Astrocyte of the cerebellum (primary cell): ENCODE data around the gene HDAC8.

Source experiments
- DNase-seq: peaks from one replicate; pipeline ENCODE4 v3.0.0-alpha.2; 2011; ENCODE audit warnings: low read depth
- H3K4me3 ChIP-seq: 2 replicates; pipeline ENCODE4 v1.5.1; 2011; ENCODE audit warnings: mild to moderate bottlenecking, low read depth, low read length, moderate library complexity
- CTCF ChIP-seq: IDR thresholded peaks from 2 replicates; pipeline ENCODE4 v1.5.1; 2012; ENCODE audit warnings: low read length, low read depth, moderate library complexity, mild to moderate bottlenecking; ENCODE audit errors: missing control alignments
- in situ Hi-C: cut with HindIII; loops from 2 replicates; pipeline ENCODE4 v1.10.0; 2017; ENCODE audit warnings: low sequenced_read_pairs

Gene HDAC8

GRCh38 chrX:72387247-72387646 lies 185.4 kb downstream of the HDAC8 start:
- no peak for DNase-seq
- H3K4me3 ChIP-seq: no peak overlapping the region
- TF ChIP-seq CTCF: no peak
- in situ Hi-C loops: no loop called here

- DNase-seq: no peak
- H3K4me3 ChIP-seq: no peak overlapping the region
- no peak for TF ChIP-seq CTCF
- in situ Hi-C loops: no loop called here
Observed at GRCh38 chrX:72382202-72382595, 190.4 kb downstream of the HDAC8 start.

- no peak overlapping the region for H3K4me3 ChIP-seq
- in situ Hi-C loops: no loop called here
- DNase-seq: no peak
- no peak for TF ChIP-seq CTCF
Observed at GRCh38 chrX:72381439-72382201, 191.0 kb downstream of the HDAC8 start.

- DNase-seq: no peak
- in situ Hi-C loops: no loop called here
- H3K4me3 ChIP-seq: no peak overlapping the region
- no peak for TF ChIP-seq CTCF
Observed at GRCh38 chrX:72376124-72376523, 196.5 kb downstream of the HDAC8 start.

GRCh38 chrX:72373136-72373535 lies 199.5 kb downstream of the HDAC8 start:
- in situ Hi-C loops: no loop called here
- H3K4me3 ChIP-seq: no peak overlapping the region
- no peak for TF ChIP-seq CTCF
- no peak for DNase-seq

GRCh38 chrX:72372735-72373134 lies 199.9 kb downstream of the HDAC8 start:
- no peak overlapping the region for H3K4me3 ChIP-seq
- no peak for TF ChIP-seq CTCF
- DNase-seq: no peak
- in situ Hi-C loops: no loop called here
